Kidney (tissue), 14 donors: ENCODE data around the gene EIF5B. TPM values are rescaled to one million over a fixed set of nuclear protein-coding genes. Genes with fewer than 3 reads are reported as not detected.

Experiments
- DNase-seq, 5 donors: peaks; one replicate each; pipeline ENCODE4 v3.0.0-alpha.2; 2013 to 2020
- FAIRE-seq: peaks from 2 replicates; lab custom pipeline; 2012; peaks lifted over from hg19 to GRCh38; lab: Jason Lieb, UNC
- H3K27ac ChIP-seq, 2 donors: one replicate each; pipeline ENCODE4 v1.7.0; 2013; ENCODE audit warnings: low read depth in 2 of 2, low read length in 2 of 2, inconsistent platforms in 1 of 2
- H3K27me3 ChIP-seq: one replicate; pipeline ENCODE4 v1.7.1; 2013; ENCODE audit warnings: low read length, inconsistent platforms; ENCODE audit not compliant: control insufficient read depth, insufficient read depth
- H3K36me3 ChIP-seq, 3 donors: one replicate each; pipeline versions ENCODE4 v1.7.0 to v1.7.1; 2013; ENCODE audit warnings: low read length in 3 of 3, control low read depth in 1 of 3, inconsistent platforms in 1 of 3; ENCODE audit not compliant: insufficient read depth in 3 of 3, control insufficient read depth in 2 of 3
- H3K4me1 ChIP-seq, 3 donors: one replicate each; pipeline versions ENCODE4 v1.7.0 to v1.7.1; 2013; ENCODE audit warnings: low read length in 3 of 3, inconsistent platforms in 1 of 3, low read depth in 1 of 3; ENCODE audit not compliant: control insufficient read depth in 2 of 3, insufficient read depth in 2 of 3
- H3K4me3 ChIP-seq, 3 donors: one replicate each; pipeline versions ENCODE4 v1.7.0 to v1.8.1; 2013; ENCODE audit warnings: low read length in 3 of 3, control low read depth in 1 of 3, inconsistent platforms in 1 of 3
- H3K9ac ChIP-seq, 3 donors: one replicate each; pipeline versions ENCODE4 v1.7.0 to v1.7.1; 2013; ENCODE audit warnings: low read length in 3 of 3, control low read depth in 1 of 3, inconsistent platforms in 1 of 3
- H3K9me3 ChIP-seq, 3 donors: one replicate each; pipeline versions ENCODE4 v1.7.0 to v1.7.1; 2013; ENCODE audit warnings: low read length in 3 of 3, control low read depth in 1 of 3, inconsistent platforms in 1 of 3; ENCODE audit not compliant: control insufficient read depth in 2 of 3, insufficient read depth in 1 of 3
- CTCF ChIP-seq: IDR thresholded peaks from 3 replicates; pipeline ENCODE4 v1.5.1; 2012; ENCODE audit warnings: mild to moderate bottlenecking, moderate library complexity, borderline replicate concordance; ENCODE audit not compliant: insufficient read depth; ENCODE audit errors: extremely low read depth
- intact Hi-C: fragments of 100-400 bp; cut with DNase I; formaldehyde crosslinking; loops from one replicate; pipeline ENCODE4 v1.11.1; 2022
- polyA plus RNA-seq: library from polyadenylated mRNA; stranded (reverse); fragments of 350-450 nt; fragmentation: Illumina TruSeq; extraction: RNeasy Lipid Tissue Mini Kit (QIAGEN cat#74804); gene quantifications from one replicate; pipeline ENCODE4 v1.2.3, GENCODE V29; 2014; ENCODE audit warnings: low read depth, low replicate concordance; ENCODE audit not compliant: insufficient read depth
- total RNA-seq: library from RNA; stranded (reverse); fragmentation: NEBNext Ultra II Directional; extraction: Animal tissue kit (Norgen Biotek cat#: 25700); gene quantifications from one replicate; pipeline ENCODE4 v1.2.1, GENCODE V29; 2021
- donor health status: control.
- donor health status: control.
- donor health status: control.
- donor health status: control.
- donor health status: control.
- donor health status: DM: yes; HTN: yes; CAD: no.
- donor health status: Normal renal cell carcinoma (clear cell type).

Gene EIF5B
- total and polyA plus RNA-seq, 2 donors from 2014 or later, result 36.9 to 39.7 TPM

- Histone ChIP-seq H3K27ac (no peak overlapping the region), H3K9ac (no peak overlapping the region), H3K4me3 (no peak overlapping the region), H3K36me3 (peaks cover 5 to 67% (median 41%) of the 10 kb centered on the region in 3 donors), H3K27me3 (no peaks in the 10 kb centered on the region), H3K9me3 (no peaks in the 10 kb centered on the region), H3K4me1 (peaks cover 0 to 2% (median 0%) of the 10 kb centered on the region in 3 donors)
- no peak for DNase-seq
- intact Hi-C loops, result no loop called here
- no peak for TF ChIP-seq CTCF
- FAIRE-seq, result no peak
Observed at GRCh38 chr2:99397266-99397920, 60.2 kb downstream of the EIF5B start.

- no peak for DNase-seq
- intact Hi-C loops, result no loop called here
Observed at GRCh38 chr2:99398303-99398702, 61.1 kb downstream of the EIF5B start.

GRCh38 chr2:99399063-99399462 lies 61.9 kb downstream of the EIF5B start:
- TF ChIP-seq CTCF, result no peak
- Histone ChIP-seq H3K27me3 (no peaks in the 10 kb centered on the region), H3K27ac (no peak overlapping the region), H3K4me1 (peaks cover 0 to 7% (median 2%) of the 10 kb centered on the region in 3 donors), H3K9me3 (no peaks in the 10 kb centered on the region), H3K9ac (no peak overlapping the region), H3K4me3 (no peak overlapping the region), H3K36me3 (peaks cover 10 to 78% (median 46%) of the 10 kb centered on the region in 3 donors)
- FAIRE-seq, result no peak
- DNase-seq, result no peak
- intact Hi-C loops, result no loop called here

More at GRCh38 chr2:99398303-99398702, 61.1 kb downstream of the EIF5B start:
- Histone ChIP-seq H3K9ac (no peak overlapping the region), H3K36me3 (peaks cover 7 to 76% (median 46%) of the 10 kb centered on the region in 3 donors), H3K4me3 (no peak overlapping the region), H3K4me1 (peaks cover 0 to 2% (median 0%) of the 10 kb centered on the region in 3 donors), H3K9me3 (no peaks in the 10 kb centered on the region), H3K27ac (no peak overlapping the region), H3K27me3 (no peaks in the 10 kb centered on the region)
- TF ChIP-seq CTCF, result no peak
- FAIRE-seq, result no peak
